WI38 (cell line): Measurements from ENCODE around the gene CLEC2D.
"Not testable (repeated sequence)": the region's sequence is repeated elsewhere in the genome, so short reads cannot be mapped to it uniquely, and the experiment has no call there.

Experiments used
- H3K4me3 ChIP-seq: 2 replicates; pipeline ENCODE4 v1.5.1; 2011; ENCODE audit warnings: low read depth, mild to moderate bottlenecking, control low read depth, low read length
- CTCF ChIP-seq: IDR thresholded peaks from 2 replicates; pipeline ENCODE4 v1.5.1; 2012; ENCODE audit warnings: low read depth, mild to moderate bottlenecking, control low read depth, low read length

CLEC2D gene

GRCh38 chr12:9706086-9706685 is 36.7 kb downstream of the CLEC2D start:
- no peak overlapping the region for H3K4me3 ChIP-seq

GRCh38 chr12:9707356-9707755 is 37.8 kb downstream of the CLEC2D start:
- no peak for TF ChIP-seq CTCF

More at GRCh38 chr12:9706086-9706685, 36.7 kb downstream of the CLEC2D start:
- no peak for TF ChIP-seq CTCF

GRCh38 chr12:9707864-9708808 is 38.6 kb downstream of the CLEC2D start:
- no peak overlapping the region for H3K4me3 ChIP-seq
- peak; percentile 81 for TF ChIP-seq CTCF

More at GRCh38 chr12:9707356-9707755, 37.8 kb downstream of the CLEC2D start:
- no peak overlapping the region for H3K4me3 ChIP-seq

- TF ChIP-seq CTCF, result no peak
- no peak overlapping the region for H3K4me3 ChIP-seq
These were observed 39.3 kb downstream of the CLEC2D start for GRCh38 chr12:9708853-9709252.

- H3K4me3 ChIP-seq, result no peak overlapping the region
- TF ChIP-seq CTCF, result no peak
These were observed 41.3 kb downstream of the CLEC2D start for GRCh38 chr12:9710584-9711375.

- no peak for TF ChIP-seq CTCF
- no peak overlapping the region for H3K4me3 ChIP-seq
These were observed 42.2 kb downstream of the CLEC2D start for GRCh38 chr12:9711664-9712063.

GRCh38 chr12:9713032-9713558 is 43.6 kb downstream of the CLEC2D start:
- not testable (repeated sequence) for H3K4me3 ChIP-seq
